Adrenal gland (tissue), 12 donors: ENCODE results near the gene LRP2. TPM values are rescaled to one million over a fixed set of nuclear protein-coding genes. Genes with fewer than 3 reads are reported as not detected.

Source experiments
- DNase-seq, 7 donors: peaks; one replicate each; pipeline ENCODE4 v3.0.0-alpha.2; 2019 to 2020
- H3K27ac ChIP-seq, 5 donors: fragments of 200-600 bp; sonication (generic) in 4 of 5; 1 replicate in 3 of 5; 2 replicates in 2 of 5; pipeline versions ENCODE4 v1.5.1 to v1.8.0; 2016 to 2020; ENCODE audit warnings: mild to moderate bottlenecking in 1 of 5
- H3K27me3 ChIP-seq: fragments of 200-600 bp; 2 replicates; pipeline ENCODE4 v1.8.0; 2021
- H3K36me3 ChIP-seq, 2 donors: fragments of 200-600 bp; replicated peaks in 1 of 2; 1 replicate in 1 of 2; 2 replicates in 1 of 2; pipeline versions ENCODE4 v1.5.1 to v1.8.0; 2018 to 2022
- H3K4me1 ChIP-seq, 2 donors: fragments of 200-600 bp; replicated peaks in 1 of 2; 1 replicate in 1 of 2; 2 replicates in 1 of 2; pipeline versions ENCODE4 v1.5.1 to v1.8.0; 2018 to 2021
- H3K4me3 ChIP-seq, 4 donors: fragments of 200-600 bp; sonication (generic) in 3 of 4; one replicate each; pipeline ENCODE4 v1.5.1; 2016 to 2018
- H3K9me3 ChIP-seq, 3 donors: fragments of 200-600 bp; sonication (generic) in 1 of 3; replicated peaks in 1 of 3; 1 replicate in 2 of 3; 2 replicates in 1 of 3; pipeline versions ENCODE4 v1.5.1 to v1.8.0; 2016 to 2021
- POLR2A ChIP-seq, 2 donors: fragments of 450-650 bp; IDR thresholded peaks; one replicate each; pipeline ENCODE4 v1.6.1; 2017; ENCODE audit warnings: antibody characterized with exemption in 2 of 2, mild to moderate bottlenecking in 2 of 2, moderate library complexity in 1 of 2
- WGBS, 4 donors: extraction: QIAGEN DNeasy Blood & Tissue Kit in 2 of 4; methylation state at CpG; one replicate each; pipeline versions ENCODE4 v1.1.5 to v1.1.7; 2013 to 2017; 5-methylcytosine and 5-hydroxymethylcytosine counted together
- intact Hi-C, 2 donors: fragments of 100-400 bp; cut with DNase I; formaldehyde crosslinking; loops; one replicate each; pipeline versions ENCODE4 v1.14.1 to v1.15.0; 2022 to 2023
- polyA plus RNA-seq, 3 donors: library from polyadenylated mRNA; stranded (reverse); fragments of 200-250 nt in 2 of 3; fragments of 350-450 nt in 1 of 3; fragmentation: Illumina TruSeq in 1 of 3; extraction: RNeasy Lipid Tissue Mini Kit (QIAGEN cat#74804) in 1 of 3; gene quantifications; one replicate each; pipeline ENCODE4 v1.2.3, GENCODE V29; 2013 to 2014
- total RNA-seq, 9 donors: library from RNA; depleted of rRNA in 4 of 9; stranded (reverse); fragments of >200 nt in 4 of 9; fragments of 120-200 nt in 1 of 9; fragmentation: NEBNext Ultra II Directional in 1 of 9; extraction: Animal tissue kit (Norgen Biotek cat#: 25700) in 1 of 9; gene quantifications; one replicate each; pipeline versions ENCODE4 v1.1.0 to v1.2.4, GENCODE V29; 2013 to 2023
- TF ChIP-seq, protein P1 (sequence below), 6 experiments: fragments of 450-650 bp in 4 of 6; fragments of 200-600 bp in 2 of 6; sonication (generic) in 1 of 6; IDR thresholded peaks; 1 replicate in 5 of 6; 2 replicates in 1 of 6; pipeline versions ENCODE4 v1.5.1 to v1.8.0; 2016 to 2021; ENCODE audit warnings: antibody characterized with exemption in 6 of 6, mild to moderate bottlenecking in 2 of 6, moderate library complexity in 1 of 6
- donor health status: healthy with polysubstance abuse.
- donor health status: Bipolar disorder and iron deficiency.
- donor health status: DM: yes; HTN: yes; CAD: no.
- donor health status: DM: no; HTN: no; CAD: no.
- donor health status: DM: no; HTN: no; CAD: no.
- donor health status: DM: yes; HTN: yes; CAD: no.

LRP2 gene
- total and polyA plus RNA-seq, 12 donors, result 0.04 to 0.43 (median 0.10) TPM; not detected in 8

DNA sequence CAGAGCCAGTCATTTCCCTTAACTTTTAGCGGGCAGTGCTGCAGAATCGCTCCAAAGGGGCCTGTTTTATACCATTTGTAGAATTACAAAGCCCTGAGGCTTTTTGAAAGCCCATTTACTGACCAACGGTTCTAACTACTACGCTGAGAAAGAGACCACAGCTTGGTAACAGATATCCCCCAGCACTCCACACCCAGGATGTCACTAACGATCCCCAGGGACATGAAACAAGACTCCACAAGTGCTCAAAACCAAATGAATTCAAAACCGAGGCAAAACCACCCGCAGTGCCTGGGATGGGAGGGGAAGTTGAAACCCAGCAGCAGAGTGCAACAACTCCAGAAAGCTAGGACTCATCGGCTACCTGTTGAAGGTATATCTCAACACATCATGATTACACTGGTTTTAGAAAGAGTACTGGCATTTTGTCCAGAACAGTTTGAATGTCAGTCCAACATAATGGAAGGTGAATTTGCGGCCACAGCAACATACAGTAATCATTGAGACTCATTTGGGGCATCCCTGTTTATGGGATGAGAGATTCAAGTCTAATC, 33.6 kb upstream of the LRP2 start:
- Histone ChIP-seq H3K36me3 (no peaks in the 10 kb centered on the region), H3K27me3 (no peaks in the 10 kb centered on the region), H3K27ac (no peak overlapping the region), H3K9me3 (no peaks in the 10 kb centered on the region), H3K4me1 (no peaks in the 10 kb centered on the region), H3K4me3 (no peak overlapping the region)
- TF ChIP-seq, protein P1, sequence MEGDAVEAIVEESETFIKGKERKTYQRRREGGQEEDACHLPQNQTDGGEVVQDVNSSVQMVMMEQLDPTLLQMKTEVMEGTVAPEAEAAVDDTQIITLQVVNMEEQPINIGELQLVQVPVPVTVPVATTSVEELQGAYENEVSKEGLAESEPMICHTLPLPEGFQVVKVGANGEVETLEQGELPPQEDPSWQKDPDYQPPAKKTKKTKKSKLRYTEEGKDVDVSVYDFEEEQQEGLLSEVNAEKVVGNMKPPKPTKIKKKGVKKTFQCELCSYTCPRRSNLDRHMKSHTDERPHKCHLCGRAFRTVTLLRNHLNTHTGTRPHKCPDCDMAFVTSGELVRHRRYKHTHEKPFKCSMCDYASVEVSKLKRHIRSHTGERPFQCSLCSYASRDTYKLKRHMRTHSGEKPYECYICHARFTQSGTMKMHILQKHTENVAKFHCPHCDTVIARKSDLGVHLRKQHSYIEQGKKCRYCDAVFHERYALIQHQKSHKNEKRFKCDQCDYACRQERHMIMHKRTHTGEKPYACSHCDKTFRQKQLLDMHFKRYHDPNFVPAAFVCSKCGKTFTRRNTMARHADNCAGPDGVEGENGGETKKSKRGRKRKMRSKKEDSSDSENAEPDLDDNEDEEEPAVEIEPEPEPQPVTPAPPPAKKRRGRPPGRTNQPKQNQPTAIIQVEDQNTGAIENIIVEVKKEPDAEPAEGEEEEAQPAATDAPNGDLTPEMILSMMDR (IDR thresholded peaks at IDR 0.05), result no peak
- TF ChIP-seq POLR2A (IDR thresholded peaks at IDR 0.05), result no peak
- WGBS, 4 donors, result 72 to 83% (median 75%) methylated on average over 9 of the region's 9 CpGs
- no peak for DNase-seq
- intact Hi-C loops, result no loop called here

DNA sequence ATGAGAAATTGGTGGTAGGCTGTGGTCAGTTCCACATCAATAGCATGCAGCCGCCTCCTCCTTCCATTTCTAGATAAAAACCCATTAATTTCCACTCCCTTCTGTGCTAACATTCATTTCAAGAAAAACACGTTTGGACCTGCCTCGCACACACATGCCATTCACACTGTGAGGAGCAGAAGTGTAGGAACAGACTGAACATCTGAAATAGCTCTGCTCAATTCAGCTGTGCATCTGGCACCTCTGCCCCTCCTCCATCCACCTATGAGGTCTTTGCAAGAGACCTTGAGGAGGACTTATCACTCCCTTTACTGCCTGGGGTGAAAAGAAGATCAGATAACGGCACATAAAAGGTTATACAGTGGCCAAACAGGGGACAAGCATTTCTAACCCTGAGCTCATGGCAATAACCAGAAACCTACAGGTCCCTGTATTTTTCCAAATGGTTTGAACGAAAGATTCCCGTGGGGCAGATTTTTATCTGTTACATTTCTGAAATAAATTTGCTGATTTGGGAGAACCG, 30.8 kb upstream of the LRP2 start:
- Histone ChIP-seq H3K9me3 (no peaks in the 10 kb centered on the region), H3K4me3 (no peak overlapping the region), H3K36me3 (no peaks in the 10 kb centered on the region), H3K4me1 (no peaks in the 10 kb centered on the region), H3K27me3 (no peaks in the 10 kb centered on the region), H3K27ac (no peak overlapping the region)
- 38 to 43% (median 38%) methylated on average over 7 of the region's 7 CpGs for WGBS, 4 donors
- TF ChIP-seq POLR2A (IDR thresholded peaks at IDR 0.05), result no peak
- TF ChIP-seq, protein P1 (IDR thresholded peaks at IDR 0.05), result no peak
- intact Hi-C loops, result no loop called here
- DNase-seq, result no peak

DNA sequence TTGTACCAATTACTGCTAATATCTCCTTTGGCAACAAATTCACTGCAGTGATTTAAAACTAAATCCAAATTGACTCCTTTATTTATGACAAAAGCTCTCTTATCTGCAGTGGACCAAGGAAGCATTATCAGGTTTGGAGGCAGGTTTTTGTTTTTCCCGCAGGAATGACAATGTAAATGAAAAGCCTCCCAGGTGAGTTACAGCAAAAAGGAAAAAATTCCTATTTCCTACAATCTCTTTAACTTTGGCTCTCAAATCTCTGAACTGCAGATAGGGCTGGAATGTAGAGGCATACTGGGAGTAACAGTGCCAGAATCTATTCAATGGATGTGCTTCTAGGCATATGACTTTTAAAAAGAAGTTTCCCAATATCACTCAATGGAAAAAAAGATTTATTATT, 28.9 kb upstream of the LRP2 start:
- no peak overlapping the region for H3K27ac ChIP-seq
- WGBS, 4 donors, result 57 to 70% (median 67%) methylated on average over 1 of the region's 1 CpG
- H3K9me3 ChIP-seq, result no peaks in the 10 kb centered on the region
- H3K4me1 ChIP-seq, result no peaks in the 10 kb centered on the region
- no peak overlapping the region for H3K4me3 ChIP-seq
- no peak for TF ChIP-seq POLR2A (IDR thresholded peaks at IDR 0.05)
- TF ChIP-seq, protein P1 (IDR thresholded peaks at IDR 0.05), result no peak
- no peak for DNase-seq
- H3K27me3 ChIP-seq, result no peaks in the 10 kb centered on the region
- no peaks in the 10 kb centered on the region for H3K36me3 ChIP-seq
- intact Hi-C loops, result no loop called here

DNA sequence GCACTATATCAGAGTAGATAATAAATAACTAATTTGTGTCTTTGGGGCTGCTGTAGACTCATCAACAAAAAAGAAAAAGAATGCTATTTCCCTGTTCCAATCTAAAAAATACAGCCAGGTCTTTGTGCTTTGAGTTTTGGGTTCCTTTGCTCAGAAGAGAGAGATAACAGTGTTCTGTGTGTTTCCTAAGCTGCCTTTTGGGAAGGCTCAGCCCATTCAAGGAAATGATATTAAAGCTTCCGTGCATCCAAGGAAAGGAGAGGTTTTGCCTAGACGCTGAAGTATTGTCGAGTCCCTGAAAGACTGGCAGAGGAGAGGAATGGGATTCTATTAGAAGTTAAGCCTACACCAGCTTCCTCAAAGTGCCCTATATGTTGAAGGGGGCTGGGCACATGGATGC, 25.8 kb upstream of the LRP2 start:
- intact Hi-C loops, result no loop called here
- no peak overlapping the region for H3K4me3 ChIP-seq
- H3K27me3 ChIP-seq, result no peaks in the 10 kb centered on the region
- H3K4me1 ChIP-seq, result no peaks in the 10 kb centered on the region
- H3K36me3 ChIP-seq, result no peaks in the 10 kb centered on the region
- H3K9me3 ChIP-seq, result no peaks in the 10 kb centered on the region
- 55 to 82% (median 71%) methylated on average over 3 of the region's 3 CpGs for WGBS, 4 donors
- no peak overlapping the region for H3K27ac ChIP-seq
- no peak for TF ChIP-seq POLR2A (IDR thresholded peaks at IDR 0.05)
- TF ChIP-seq, protein P1 (IDR thresholded peaks at IDR 0.05), result no peak
- DNase-seq, result no peak
